Suprapubic skin (tissue), 4 donors: ENCODE results near the gene ATP5F1E.
"Not testable (repeated sequence)": the region's sequence is repeated elsewhere in the genome, so short reads cannot be mapped to it uniquely, and the experiment has no call there.

Experiments
- CTCF ChIP-seq, 2 donors: fragments of 200-600 bp in 1 of 2; fragments of 450-650 bp in 1 of 2; sonication (generic) in 1 of 2; IDR thresholded peaks; one replicate each; pipeline ENCODE4 v1.5.1; 2016 to 2019; ENCODE audit warnings: antibody characterized with exemption in 2 of 2, mild to moderate bottlenecking in 1 of 2, moderate library complexity in 1 of 2
- EP300 ChIP-seq: sonication (generic); formaldehyde crosslinking; IDR thresholded peaks from one replicate; pipeline ENCODE4 v1.6.1; 2017; ENCODE audit warnings: antibody characterized with exemption
- POLR2A ChIP-seq, 2 donors: fragments of 450-650 bp; IDR thresholded peaks; one replicate each; pipeline ENCODE4 v1.6.1; 2017; ENCODE audit warnings: antibody characterized with exemption in 2 of 2, mild to moderate bottlenecking in 2 of 2, moderate library complexity in 2 of 2
- POLR2AphosphoS5 ChIP-seq, 3 donors: sonication (generic); formaldehyde crosslinking; IDR thresholded peaks; one replicate each; pipeline ENCODE4 v1.6.1; 2017; ENCODE audit warnings: antibody characterized with exemption in 3 of 3

GRCh38 chr20:58983115-58983468 lies 49.0 kb downstream of the ATP5F1E start:
- TF ChIP-seq CTCF (IDR thresholded peaks at IDR 0.05); POLR2A (IDR thresholded peaks at IDR 0.05); EP300; POLR2AphosphoS5 (IDR thresholded peaks at IDR 0.05): not testable (repeated sequence)
